HFF-Myc (cell line): Measurements from ENCODE around the gene KRCC1.
A peak's percentile ranks its signal among the peaks of the same experiment; 100 is the strongest.

ENCODE experiments used
- DNase-seq: peaks from one replicate; pipeline ENCODE4 v3.0.0-alpha.2; 2011; ENCODE audit warnings: low read depth; ENCODE audit errors: extremely low read depth
- H3K4me3 ChIP-seq: replicated peaks from 2 replicates; pipeline ENCODE4 v1.5.1; 2011; ENCODE audit warnings: low read depth, mild to moderate bottlenecking, control low read depth, low read length
- TF ChIP-seq, protein P1 (sequence below): IDR thresholded peaks from 2 replicates; pipeline ENCODE4 v1.5.1; 2012; ENCODE audit warnings: mild to moderate bottlenecking, low read depth, low read length, control low read depth; ENCODE audit errors: missing control alignments

KRCC1 gene

DNA sequence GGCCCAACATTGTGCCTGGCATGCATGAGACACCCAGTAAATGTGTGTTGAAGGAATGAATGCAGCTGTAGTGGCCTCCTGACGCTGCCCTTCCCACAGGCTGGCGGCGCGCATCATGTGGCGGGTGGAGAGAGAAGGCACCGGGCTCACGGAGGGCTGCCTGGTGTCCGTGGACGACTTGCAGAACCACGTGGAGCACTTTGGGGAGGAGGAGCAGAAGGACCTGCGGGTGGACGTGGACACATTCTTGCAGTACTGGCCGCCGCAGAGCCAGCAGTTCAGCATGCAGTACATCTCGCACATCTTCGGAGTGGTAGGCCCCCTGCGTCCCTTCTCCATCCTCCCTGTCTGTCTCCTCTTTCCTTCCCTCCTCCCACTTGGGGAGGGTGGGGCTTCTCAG is 32.2 kb upstream of the KRCC1 start:
- no peak for DNase-seq
- TF ChIP-seq, protein P1, sequence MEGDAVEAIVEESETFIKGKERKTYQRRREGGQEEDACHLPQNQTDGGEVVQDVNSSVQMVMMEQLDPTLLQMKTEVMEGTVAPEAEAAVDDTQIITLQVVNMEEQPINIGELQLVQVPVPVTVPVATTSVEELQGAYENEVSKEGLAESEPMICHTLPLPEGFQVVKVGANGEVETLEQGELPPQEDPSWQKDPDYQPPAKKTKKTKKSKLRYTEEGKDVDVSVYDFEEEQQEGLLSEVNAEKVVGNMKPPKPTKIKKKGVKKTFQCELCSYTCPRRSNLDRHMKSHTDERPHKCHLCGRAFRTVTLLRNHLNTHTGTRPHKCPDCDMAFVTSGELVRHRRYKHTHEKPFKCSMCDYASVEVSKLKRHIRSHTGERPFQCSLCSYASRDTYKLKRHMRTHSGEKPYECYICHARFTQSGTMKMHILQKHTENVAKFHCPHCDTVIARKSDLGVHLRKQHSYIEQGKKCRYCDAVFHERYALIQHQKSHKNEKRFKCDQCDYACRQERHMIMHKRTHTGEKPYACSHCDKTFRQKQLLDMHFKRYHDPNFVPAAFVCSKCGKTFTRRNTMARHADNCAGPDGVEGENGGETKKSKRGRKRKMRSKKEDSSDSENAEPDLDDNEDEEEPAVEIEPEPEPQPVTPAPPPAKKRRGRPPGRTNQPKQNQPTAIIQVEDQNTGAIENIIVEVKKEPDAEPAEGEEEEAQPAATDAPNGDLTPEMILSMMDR = no peak
- no peak overlapping the region for H3K4me3 ChIP-seq

DNA sequence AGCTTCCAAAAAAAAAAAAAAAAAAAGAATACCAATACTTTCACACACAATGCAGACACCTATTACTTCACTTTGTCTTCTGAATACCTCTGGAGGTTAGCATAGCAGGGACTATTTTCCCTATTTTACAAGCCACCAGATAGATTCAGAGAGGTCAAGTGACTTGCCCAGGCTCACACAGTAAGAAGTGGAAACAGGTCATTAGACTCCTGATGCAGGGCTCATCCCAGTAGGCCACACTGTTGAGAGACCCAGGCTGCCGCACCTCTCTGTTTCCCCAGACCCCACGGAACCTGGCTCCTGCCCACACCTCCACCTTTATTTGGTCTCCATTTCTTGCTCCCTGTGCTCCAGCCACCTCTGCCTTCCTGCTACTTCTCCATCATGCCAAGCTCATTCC is 31.5 kb upstream of the KRCC1 start:
- DNase-seq = no peak
- TF ChIP-seq, protein P1 = no peak
- no peak overlapping the region for H3K4me3 ChIP-seq

DNA sequence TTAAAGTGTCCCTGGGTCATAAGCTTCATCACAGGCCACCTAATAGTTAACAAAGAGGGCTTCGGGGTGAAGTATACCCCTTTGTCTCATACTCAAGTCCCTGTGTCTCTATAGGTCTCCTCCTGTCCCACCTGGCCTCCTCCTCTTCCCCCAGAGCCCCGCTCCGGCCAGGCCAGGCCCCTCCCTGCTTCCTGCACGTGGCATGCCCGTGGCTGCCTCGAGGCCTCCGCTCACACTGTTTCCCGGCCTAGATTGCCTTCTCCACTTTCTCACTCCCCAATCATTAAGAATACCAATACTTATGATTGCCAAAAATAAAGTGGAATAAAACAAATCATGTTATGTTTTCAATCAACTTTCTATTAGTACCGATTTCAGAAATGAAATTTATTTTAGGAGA is 30.8 kb upstream of the KRCC1 start:
- DNase-seq = no peak
- TF ChIP-seq, protein P1 = no peak
- H3K4me3 ChIP-seq = no peak overlapping the region

DNA sequence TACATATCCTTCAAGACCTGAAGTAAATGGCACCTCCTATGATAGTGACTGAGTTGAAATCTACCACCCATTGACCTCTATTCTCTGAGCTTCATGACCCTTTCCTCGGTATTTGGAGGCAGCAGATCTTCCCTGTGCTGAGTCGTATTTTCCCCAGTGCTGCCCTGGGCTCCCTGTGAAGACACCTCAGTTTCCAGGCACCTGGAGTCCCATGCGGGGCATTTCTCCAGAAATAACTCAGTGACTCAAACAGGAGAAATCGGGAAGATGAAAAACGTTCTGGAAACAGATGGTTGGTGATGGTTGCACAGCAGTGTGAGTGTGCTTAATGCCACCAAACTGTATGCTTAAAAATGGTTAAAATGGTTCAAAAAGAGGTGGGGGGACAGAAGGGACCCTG is 30.0 kb upstream of the KRCC1 start:
- DNase-seq = no peak
- TF ChIP-seq, protein P1 = no peak
- no peak overlapping the region for H3K4me3 ChIP-seq

DNA sequence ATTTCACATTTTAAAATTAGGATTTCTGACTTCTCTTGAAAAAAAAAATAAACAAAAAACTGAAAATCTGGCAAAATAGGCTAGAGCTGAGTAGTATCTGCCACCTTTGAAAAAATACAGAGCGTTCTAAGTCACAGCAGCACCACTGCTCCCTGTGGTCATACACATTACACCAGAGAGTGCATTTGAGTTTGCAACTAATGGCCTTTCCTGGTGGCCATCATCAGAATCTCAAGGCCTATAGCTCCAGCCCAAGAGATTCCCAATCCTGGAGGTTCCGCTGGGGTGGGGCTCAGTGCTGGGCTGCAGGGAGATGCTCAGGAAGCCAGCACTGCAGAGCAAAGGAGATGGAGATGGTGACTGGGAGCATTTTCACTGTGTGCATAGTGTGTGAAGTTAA is 29.5 kb upstream of the KRCC1 start:
- TF ChIP-seq, protein P1 = no peak
- DNase-seq = no peak

DNA sequence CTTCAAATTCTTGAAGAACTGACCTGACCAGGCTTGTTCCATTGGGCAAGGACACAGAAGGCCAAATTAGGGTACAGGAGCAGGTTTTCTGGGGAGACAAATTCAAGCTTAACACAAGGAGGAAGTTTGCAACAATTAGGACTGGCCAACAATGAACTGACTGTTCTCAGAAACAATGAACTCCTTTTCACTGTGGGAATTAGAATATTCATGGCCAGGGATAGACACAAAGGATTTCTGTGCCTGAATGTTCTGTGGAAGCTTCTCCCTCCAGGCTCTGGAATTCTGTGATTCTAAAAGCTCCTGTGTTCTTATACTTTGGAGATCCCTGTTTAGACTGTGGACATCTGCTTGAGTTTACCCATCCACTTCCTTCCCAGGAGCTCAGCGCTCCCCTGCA is 27.2 kb upstream of the KRCC1 start:
- TF ChIP-seq, protein P1 = no peak
- DNase-seq = no peak
- no peak overlapping the region for H3K4me3 ChIP-seq

More for the DNA sequence above, 29.5 kb upstream of the KRCC1 start:
- no peak overlapping the region for H3K4me3 ChIP-seq

DNA sequence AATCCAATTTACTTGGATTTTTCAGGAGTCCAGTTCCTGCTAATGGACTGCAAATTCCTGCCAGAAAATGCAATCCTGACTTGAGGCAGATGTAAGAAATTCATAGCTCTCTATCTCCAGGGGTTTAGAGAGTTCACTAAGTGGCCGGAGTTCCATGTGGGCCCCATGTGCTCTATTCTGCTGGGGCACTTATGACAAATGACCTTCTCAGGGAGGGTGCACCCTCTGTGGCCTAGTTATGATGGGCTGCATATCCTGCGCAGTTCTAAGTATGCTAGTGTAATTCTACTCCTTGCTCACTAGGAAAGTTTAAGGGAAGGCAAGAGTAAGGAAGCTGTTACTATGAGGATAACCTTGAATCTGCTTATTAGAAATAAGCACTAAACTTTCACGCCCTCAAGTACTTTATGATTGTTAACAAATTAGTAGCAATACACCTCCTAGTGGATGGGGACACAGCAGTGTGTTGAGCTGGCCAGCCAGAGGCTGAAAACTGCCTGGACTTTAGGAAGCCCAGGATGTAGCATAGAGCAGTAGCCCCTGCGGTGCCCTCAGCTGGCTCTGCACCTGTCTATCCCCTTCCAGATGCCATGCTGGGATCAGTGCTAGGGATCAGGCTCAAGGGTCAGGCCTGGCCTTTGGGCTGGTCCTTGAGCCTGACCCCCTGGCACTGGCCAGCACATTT is 26.5 kb upstream of the KRCC1 start:
- DNase-seq = peak; percentile 32
- TF ChIP-seq, protein P1 = no peak

More for the DNA sequence above, 26.5 kb upstream of the KRCC1 start:
- H3K4me3 ChIP-seq = no peak overlapping the region
